Activated B cell treated with CpG ODN at 0.5 μM for 24 hours (primary cell): ENCODE results near the gene OR6B2. TPM values are rescaled to one million over a fixed set of nuclear protein-coding genes. Genes with fewer than 3 reads are reported as not detected.
A peak's percentile ranks its signal among the peaks of the same experiment; 100 is the strongest.

Source experiments
- ATAC-seq: fragments of 200-7000 bp; cut with Tn5 transposase; one replicate; pipeline ENCODE4 v1.10.0; 2021; ENCODE audit warnings: low read depth, mild to moderate bottlenecking, moderate library complexity
- CTCF ChIA-PET: fragments of 350-600 bp; sonication (Branson Sonifier 250); formaldehyde crosslinking; loops from one replicate; lab custom pipeline; 2021; ENCODE audit warnings: antibody characterized with exemption; lab: Charles Lee
- POLR2A ChIA-PET: fragments of 350-600 bp; sonication (Branson Sonifier 250); formaldehyde crosslinking; loops from one replicate; lab custom pipeline; 2021; ENCODE audit warnings: antibody characterized with exemption; lab: Charles Lee
- DNase-seq: peaks from one replicate; pipeline ENCODE4 v3.0.0; 2022
- H3K27ac Mint-ChIP-seq: one replicate; pipeline ENCODE4 v1.8.0; 2020; ENCODE audit warnings: mixed read lengths
- H3K27me3 Mint-ChIP-seq: one replicate; pipeline ENCODE4 v1.8.0; 2021; ENCODE audit warnings: mixed read lengths
- H3K36me3 Mint-ChIP-seq: one replicate; pipeline ENCODE4 v1.8.0; 2021; ENCODE audit warnings: low read depth, mixed read lengths
- H3K4me1 Mint-ChIP-seq: one replicate; pipeline ENCODE4 v1.8.0; 2021; ENCODE audit warnings: mixed read lengths
- H3K4me3 Mint-ChIP-seq: one replicate; pipeline ENCODE4 v1.8.0; 2020; ENCODE audit warnings: mild to moderate bottlenecking, mixed read lengths
- H3K9me3 Mint-ChIP-seq: one replicate; pipeline ENCODE4 v1.8.0; 2020; ENCODE audit warnings: mixed read lengths
- CTCF ChIP-seq: fragments of 200-600 bp; IDR thresholded peaks from one replicate; pipeline ENCODE4 v1.8.0; 2022; ENCODE audit warnings: antibody characterized with exemption, mild to moderate bottlenecking
- intact Hi-C: fragments of 100-400 bp; cut with micrococcal nuclease; formaldehyde crosslinking; loops from one replicate; pipeline ENCODE4 v1.15.1; 2024
- total RNA-seq: library from RNA; stranded (reverse); gene quantifications from 2 replicates; pipeline ENCODE4 v1.2.3, GENCODE V29; 2022

Gene OR6B2
- total RNA-seq, 1 donor from 2014 or later = not detected

GRCh38 chr2:240041363-240041762 is 11.1 kb upstream of the OR6B2 start:
- no peak overlapping the region for H3K4me3 Mint-ChIP-seq
- H3K27ac Mint-ChIP-seq = no peak overlapping the region
- POLR2A ChIA-PET = no interaction called here
- no peaks in the 10 kb centered on the region for H3K9me3 Mint-ChIP-seq
- no peaks in the 10 kb centered on the region for H3K36me3 Mint-ChIP-seq
- no peaks in the 10 kb centered on the region for H3K4me1 Mint-ChIP-seq
- TF ChIP-seq CTCF = no peak
- intact Hi-C loops = no loop called here
- CTCF ChIA-PET = no interaction called here
- peaks cover 22% of the 10 kb centered on the region for H3K27me3 Mint-ChIP-seq
- ATAC-seq (no peak), DNase-seq (no peak)

- Mint-ChIP-seq H3K27me3 (peaks cover 11% of the 10 kb centered on the region), H3K36me3 (no peaks in the 10 kb centered on the region), H3K4me3 (no peak overlapping the region), H3K27ac (no peak overlapping the region), H3K9me3 (no peaks in the 10 kb centered on the region), H3K4me1 (no peaks in the 10 kb centered on the region)
- intact Hi-C loops = no loop called here
- ChIA-PET POLR2A (no interaction called here), CTCF (no interaction called here)
- DNase-seq (no peak), ATAC-seq (no peak)
- no peak for TF ChIP-seq CTCF
Measured at GRCh38 chr2:240037358-240037757, 7.1 kb upstream of the OR6B2 start.

GRCh38 chr2:240033330-240033678 is 3.1 kb upstream of the OR6B2 start:
- no peak overlapping the region for H3K27ac Mint-ChIP-seq
- ChIA-PET CTCF (no interaction called here), POLR2A (no interaction called here)
- no peak overlapping the region for H3K4me3 Mint-ChIP-seq
- ATAC-seq (no peak), DNase-seq (no peak)
- no peak for TF ChIP-seq CTCF
- intact Hi-C loops = no loop called here
- no peaks in the 10 kb centered on the region for H3K4me1 Mint-ChIP-seq
- H3K36me3 Mint-ChIP-seq = no peaks in the 10 kb centered on the region
- H3K9me3 Mint-ChIP-seq = no peaks in the 10 kb centered on the region
- H3K27me3 Mint-ChIP-seq = peaks cover 15% of the 10 kb centered on the region

- ChIA-PET CTCF (no interaction called here), POLR2A (no interaction called here)
- no peak for TF ChIP-seq CTCF
- peaks cover 15% of the 10 kb centered on the region for H3K27me3 Mint-ChIP-seq
- H3K36me3 Mint-ChIP-seq = no peaks in the 10 kb centered on the region
- no peak overlapping the region for H3K27ac Mint-ChIP-seq
- H3K4me3 Mint-ChIP-seq = no peak overlapping the region
- H3K4me1 Mint-ChIP-seq = no peaks in the 10 kb centered on the region
- intact Hi-C loops = no loop called here
- DNase-seq (no peak), ATAC-seq (no peak)
- no peaks in the 10 kb centered on the region for H3K9me3 Mint-ChIP-seq
Measured at GRCh38 chr2:240032406-240033329, 2.4 kb upstream of the OR6B2 start.

- DNase-seq (no peak), ATAC-seq (peak; percentile 8)
- H3K27ac Mint-ChIP-seq = peak overlapping the region; percentile 92
- intact Hi-C loops = loop anchor here (1.0 to 10.0 kb wide), 4 partner anchors 112 to 1860 kb away; partner anchors contain the start of genes COPS9, GPC1 and HDAC4
- H3K9me3 Mint-ChIP-seq = no peaks in the 10 kb centered on the region
- no peak for TF ChIP-seq CTCF
- peaks cover 4% of the 10 kb centered on the region for H3K27me3 Mint-ChIP-seq
- POLR2A ChIA-PET = interaction anchor here (1.1 to 1.8 kb wide), 7 partner anchors 11 to 1736 kb away, joined by 3 to 11 read pairs (median 5); partner anchors contain the start of genes CAPN10 and HDAC4
- H3K36me3 Mint-ChIP-seq = peaks cover 21% of the 10 kb centered on the region
- peaks cover 16% of the 10 kb centered on the region for H3K4me1 Mint-ChIP-seq
- CTCF ChIA-PET = no interaction called here
- peak overlapping the region; percentile 93 for H3K4me3 Mint-ChIP-seq
Measured at GRCh38 chr2:240024766-240025165, 5.5 kb downstream of the OR6B2 start.
